ENCODE results near the gene PXDC1. TPM values are rescaled to one million over a fixed set of nuclear protein-coding genes. Genes with fewer than 3 reads are reported as not detected.
"Not testable (repeated sequence)": the region's sequence is repeated elsewhere in the genome, so short reads cannot be mapped to it uniquely, and the experiment has no call there.

PXDC1 gene
- total RNA-seq, 1 donor from 2014 or later: 75.9 TPM

DNA sequence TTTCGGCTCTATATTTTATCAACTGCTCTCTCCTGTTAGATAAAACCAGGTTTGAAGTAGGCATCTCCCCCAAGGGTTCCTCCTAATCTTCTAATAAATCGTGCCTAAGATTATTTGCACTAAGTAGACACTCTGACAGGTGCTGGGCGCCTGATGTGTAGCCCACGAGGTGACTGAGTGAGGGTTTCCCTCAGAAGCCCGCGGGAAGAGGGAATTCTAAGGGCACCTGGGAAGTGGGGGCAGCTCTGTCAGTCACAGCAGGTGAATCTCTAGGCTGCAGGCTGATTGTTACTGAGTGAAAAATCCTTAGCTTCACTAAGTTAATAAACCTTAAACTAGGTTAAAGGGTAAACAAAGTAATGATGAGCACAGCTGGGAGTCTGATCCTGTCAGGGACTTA lies 68.2 kb downstream of the PXDC1 start:
- intact Hi-C loops (cut with DNase I): no loop called here
- TF ChIP-seq, protein P1, sequence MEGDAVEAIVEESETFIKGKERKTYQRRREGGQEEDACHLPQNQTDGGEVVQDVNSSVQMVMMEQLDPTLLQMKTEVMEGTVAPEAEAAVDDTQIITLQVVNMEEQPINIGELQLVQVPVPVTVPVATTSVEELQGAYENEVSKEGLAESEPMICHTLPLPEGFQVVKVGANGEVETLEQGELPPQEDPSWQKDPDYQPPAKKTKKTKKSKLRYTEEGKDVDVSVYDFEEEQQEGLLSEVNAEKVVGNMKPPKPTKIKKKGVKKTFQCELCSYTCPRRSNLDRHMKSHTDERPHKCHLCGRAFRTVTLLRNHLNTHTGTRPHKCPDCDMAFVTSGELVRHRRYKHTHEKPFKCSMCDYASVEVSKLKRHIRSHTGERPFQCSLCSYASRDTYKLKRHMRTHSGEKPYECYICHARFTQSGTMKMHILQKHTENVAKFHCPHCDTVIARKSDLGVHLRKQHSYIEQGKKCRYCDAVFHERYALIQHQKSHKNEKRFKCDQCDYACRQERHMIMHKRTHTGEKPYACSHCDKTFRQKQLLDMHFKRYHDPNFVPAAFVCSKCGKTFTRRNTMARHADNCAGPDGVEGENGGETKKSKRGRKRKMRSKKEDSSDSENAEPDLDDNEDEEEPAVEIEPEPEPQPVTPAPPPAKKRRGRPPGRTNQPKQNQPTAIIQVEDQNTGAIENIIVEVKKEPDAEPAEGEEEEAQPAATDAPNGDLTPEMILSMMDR (IDR thresholded peaks at IDR 0.05): no peak
- no peak for TF ChIP-seq POLR2AphosphoS5 (IDR thresholded peaks at IDR 0.05; ENCODE audit: insufficient read depth in 1 of 2, low read depth in 1 of 2)
- no peak for TF ChIP-seq POLR2A (IDR thresholded peaks at IDR 0.05)
- Histone ChIP-seq H3K27me3 (no peaks in the 10 kb centered on the region), H3K9me3 (no peaks in the 10 kb centered on the region), H3K27ac (no peak overlapping the region), H3K4me3 (no peak overlapping the region), H3K4me1 (no peaks in the 10 kb centered on the region), H3K36me3 (no peaks in the 10 kb centered on the region)
- DNase-seq (ENCODE audit: extremely low spot score in 2 of 2): no peak

DNA sequence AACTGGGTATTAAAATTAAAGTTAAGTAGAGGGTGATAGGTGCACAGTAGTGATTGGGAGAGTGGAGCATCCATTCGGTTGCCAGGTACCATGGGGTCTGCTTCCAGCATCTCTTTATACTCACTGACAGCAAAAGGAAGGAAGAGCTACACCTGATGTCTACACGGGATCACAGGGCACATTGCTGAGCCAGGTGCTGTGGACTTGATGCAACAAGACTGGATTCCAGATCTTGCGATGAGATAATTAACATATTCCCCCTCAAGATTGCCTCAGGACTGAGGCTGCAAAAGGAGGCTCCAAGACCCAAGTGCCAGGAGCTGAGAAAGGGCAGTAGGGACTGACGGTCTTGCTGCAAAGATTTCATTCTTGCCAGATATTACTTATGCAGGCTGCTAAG lies 72.6 kb downstream of the PXDC1 start:
- H3K27me3 ChIP-seq: no peaks in the 10 kb centered on the region
- TF ChIP-seq POLR2AphosphoS5 (IDR thresholded peaks at IDR 0.05; ENCODE audit: insufficient read depth in 1 of 2, low read depth in 1 of 2): no peak
- no peak for TF ChIP-seq POLR2A (IDR thresholded peaks at IDR 0.05)
- TF ChIP-seq, protein P1 (IDR thresholded peaks at IDR 0.05): no peak
- no peak overlapping the region for H3K27ac ChIP-seq
- intact Hi-C loops (cut with DNase I): no loop called here
- no peak overlapping the region for H3K4me3 ChIP-seq
- no peaks in the 10 kb centered on the region for H3K9me3 ChIP-seq
- peak in 1 of 2 donors; percentile 29 for DNase-seq (ENCODE audit: extremely low spot score in 2 of 2)
- H3K4me1 ChIP-seq: no peaks in the 10 kb centered on the region
- no peaks in the 10 kb centered on the region for H3K36me3 ChIP-seq

DNA sequence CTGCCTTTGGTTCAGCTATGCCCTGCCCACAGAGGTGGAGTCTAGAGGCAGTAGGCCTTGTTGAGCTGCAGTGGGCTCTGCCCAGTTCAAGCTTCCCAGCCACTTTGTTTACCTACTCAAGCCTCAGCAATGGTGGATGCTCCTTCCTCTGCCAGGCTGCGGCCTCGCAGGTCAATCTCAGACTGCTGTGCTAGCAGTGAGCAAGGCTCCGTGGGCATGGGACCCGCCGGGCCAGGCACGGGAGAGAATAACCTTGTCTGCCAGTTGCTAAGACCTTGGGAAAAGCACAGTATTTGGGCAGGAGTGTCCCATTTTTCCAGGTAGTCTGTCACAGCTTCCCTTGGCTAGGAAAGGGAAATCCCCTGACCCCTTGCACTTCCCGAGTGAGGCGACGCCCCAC lies 73.8 kb downstream of the PXDC1 start:
- H3K4me1 ChIP-seq; H3K36me3 ChIP-seq; H3K27ac ChIP-seq; intact Hi-C loops (cut with DNase I); H3K4me3 ChIP-seq; DNase-seq (ENCODE audit: extremely low spot score in 2 of 2); H3K9me3 ChIP-seq; H3K27me3 ChIP-seq: not testable (repeated sequence)

DNA sequence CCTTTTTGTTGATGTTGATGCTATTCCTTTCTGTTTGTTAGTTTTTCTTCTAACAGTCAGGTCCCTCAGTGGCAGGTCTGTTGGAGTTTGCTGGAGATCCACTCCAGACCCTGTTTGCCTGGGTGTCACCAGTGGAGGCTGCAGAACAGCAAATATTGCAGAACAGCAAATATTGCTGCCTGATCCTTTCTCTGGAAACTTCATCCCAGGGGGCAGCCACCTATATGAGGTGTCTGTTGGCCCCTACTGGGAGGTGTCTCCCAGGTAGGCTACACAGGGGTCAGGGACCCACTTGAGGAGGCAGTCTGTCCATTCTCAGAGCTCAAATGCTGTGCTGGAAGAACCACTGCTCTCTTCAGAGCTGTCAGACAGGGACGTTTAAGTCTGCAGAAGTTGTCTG lies 74.2 kb downstream of the PXDC1 start:
- H3K27me3 ChIP-seq; H3K36me3 ChIP-seq; DNase-seq (ENCODE audit: extremely low spot score in 2 of 2); H3K27ac ChIP-seq; H3K4me1 ChIP-seq; H3K4me3 ChIP-seq; intact Hi-C loops (cut with DNase I); H3K9me3 ChIP-seq: not testable (repeated sequence)

Small RNA genes lying within 50 kb of the gene (small RNA-seq; reads per million reads assigned to genes)
- gene AL033523.1: not detected

Other genes starting within 250 kb of the PXDC1 start
- gene FAM50B, start 97.7 kb upstream of the PXDC1 start, total RNA-seq: 4.9 TPM